ENCODE data around the gene THUMPD3. TPM values are rescaled to one million over a fixed set of nuclear protein-coding genes. Genes with fewer than 3 reads are reported as not detected.

Gene THUMPD3
- total and polyA plus RNA-seq, 2 of the 13 experiments (the other 11 are each of a cell fraction or from before 2014, with no cell fraction given): 31.2 to 44.1 TPM

- TF ChIP-seq ZNF503 (CRISPR knock-in tag; IDR thresholded peaks at IDR 0.05) (peak; percentile 16; the same call in 1 of the 2 replicates), ZFP62 (CRISPR knock-in tag; IDR thresholded peaks at IDR 0.05) (no peak), ZNF672 (CRISPR knock-in tag; IDR thresholded peaks at IDR 0.05) (no peak), ZNF782 (CRISPR knock-in tag; IDR thresholded peaks at IDR 0.05; ENCODE audit: borderline replicate concordance) (0 out of 2 replicates have a peak, but pooled peaks have one; percentile 30), SRY (CRISPR knock-in tag; IDR thresholded peaks at IDR 0.05) (0 out of 2 replicates have a peak, but pooled peaks have one; percentile 18), GTF2F1 (IDR thresholded peaks at IDR 0.05; ENCODE audit: low read length) (no peak), REXO4 (CRISPR knock-in tag; IDR thresholded peaks at IDR 0.05; ENCODE audit: borderline replicate concordance) (no peak), RORA (CRISPR knock-in tag; IDR thresholded peaks at IDR 0.05) (no peak), IRF2 (CRISPR knock-in tag; IDR thresholded peaks at IDR 0.05) (peak; percentile 71; the same call in 1 of the 2 replicates), ZNF460 (CRISPR knock-in tag; IDR thresholded peaks at IDR 0.05; ENCODE audit: borderline replicate concordance) (no peak), ZBTB40 (IDR thresholded peaks at IDR 0.05) (no peak), ZBTB40 (CRISPR knock-in tag; IDR thresholded peaks at IDR 0.05) (no peak; the same call in 1 of the 2 replicates), NR1H2 (CRISPR knock-in tag; IDR thresholded peaks at IDR 0.05; ENCODE audit: borderline replicate concordance, low read depth) (no peak), CENPBD1 (CRISPR knock-in tag; IDR thresholded peaks at IDR 0.05; ENCODE audit: borderline replicate concordance, low read depth) (no peak), KLF15 (CRISPR knock-in tag; IDR thresholded peaks at IDR 0.05; ENCODE audit: borderline replicate concordance) (no peak), ZNF816 (CRISPR knock-in tag; IDR thresholded peaks at IDR 0.05; ENCODE audit: borderline replicate concordance) (no peak), MAX (IDR thresholded peaks at IDR 0.05) (peak; percentile 96), SRSF1 (optimal IDR thresholded peaks at IDR 0.05; ENCODE audit: low read depth, low read length) (peak; percentile 74)
Observed at GRCh38 chr3:9396632-9397331, 33.9 kb downstream of the THUMPD3 start (continued).

Data from HepG2 (cell line).